ENCODE measurements around the gene ABCC6.
"Not testable (repeated sequence)": the region's sequence is repeated elsewhere in the genome, so short reads cannot be mapped to it uniquely, and the experiment has no call there.

GRCh38 chr16:16249621-16250330 is 26.5 kb upstream of the ABCC6 start:
- not testable (repeated sequence) for TF ChIP-seq CTCF, EP300 (IDR thresholded peaks at IDR 0.05)
